HUES64 (cell line): Measurements from ENCODE around the gene POU6F1.

Experiments
- H3K27ac ChIP-seq: 2 replicates; pipeline ENCODE4 v1.7.0; 2013; ENCODE audit warnings: low read depth, low read length, inconsistent platforms
- H3K27me3 ChIP-seq: 2 replicates; pipeline ENCODE4 v1.6.1; 2013; ENCODE audit warnings: mild to moderate bottlenecking, low read length; ENCODE audit not compliant: insufficient read depth
- H3K36me3 ChIP-seq: 2 replicates; pipeline ENCODE4 v1.6.1; 2013; ENCODE audit warnings: mild to moderate bottlenecking, low read length; ENCODE audit not compliant: insufficient read depth
- H3K4me1 ChIP-seq: 2 replicates; pipeline ENCODE4 v1.6.1; 2013; ENCODE audit warnings: mild to moderate bottlenecking, low read length, moderate library complexity; ENCODE audit not compliant: insufficient read depth
- H3K4me3 ChIP-seq: 2 replicates; pipeline ENCODE4 v1.5.1; 2013; ENCODE audit warnings: mild to moderate bottlenecking, low read length, moderate library complexity
- H3K9ac ChIP-seq: 2 replicates; pipeline ENCODE4 v1.6.1; 2013; ENCODE audit warnings: mild to moderate bottlenecking, low read depth, low read length
- H3K9me3 ChIP-seq: 2 replicates; pipeline ENCODE4 v1.6.1; 2013; ENCODE audit warnings: low read depth, low read length; ENCODE audit not compliant: insufficient read depth
- WGBS: fragments of 150-250, 120-280 bp; methylation state at CpG from one replicate; pipeline ENCODE4 v1.1.7; 2013; ENCODE audit warnings: missing lambda C conversion rate; 5-methylcytosine and 5-hydroxymethylcytosine counted together

Gene POU6F1

GRCh38 chr12:51156245-51156765 is 61.6 kb downstream of the POU6F1 start:
- Histone ChIP-seq H3K4me1 (0 out of 2 replicates have a peak, but pooled peaks cover 5% of the 10 kb centered on the region), H3K9me3 (no peaks in the 10 kb centered on the region), H3K27me3 (no peaks in the 10 kb centered on the region), H3K9ac (no peak overlapping the region), H3K4me3 (no peak overlapping the region), H3K36me3 (no peaks in the 10 kb centered on the region), H3K27ac (no peak overlapping the region)
- 94% methylated on average over 2 of the region's 3 CpGs for WGBS

GRCh38 chr12:51152953-51153352 is 64.9 kb downstream of the POU6F1 start:
- H3K4me3 ChIP-seq = no peak overlapping the region
- WGBS = 100% methylated on average over 1 of the region's 1 CpG
- H3K36me3 ChIP-seq = no peaks in the 10 kb centered on the region
- H3K27ac ChIP-seq = no peak overlapping the region
- H3K27me3 ChIP-seq = no peaks in the 10 kb centered on the region
- no peaks in the 10 kb centered on the region for H3K9me3 ChIP-seq
- H3K9ac ChIP-seq = no peak overlapping the region
- H3K4me1 ChIP-seq = 0 out of 2 replicates have a peak, but pooled peaks cover 5% of the 10 kb centered on the region

- no peak overlapping the region for H3K4me3 ChIP-seq
- no peak overlapping the region for H3K27ac ChIP-seq
- no peaks in the 10 kb centered on the region for H3K36me3 ChIP-seq
- 67% methylated on average over 2 of the region's 3 CpGs for WGBS
- no peak overlapping the region for H3K9ac ChIP-seq
- H3K9me3 ChIP-seq = no peaks in the 10 kb centered on the region
- H3K4me1 ChIP-seq = no peaks in the 10 kb centered on the region
- H3K27me3 ChIP-seq = no peaks in the 10 kb centered on the region
Measured at GRCh38 chr12:51150777-51151176, 67.1 kb downstream of the POU6F1 start.

- Histone ChIP-seq H3K27me3 (no peaks in the 10 kb centered on the region), H3K4me1 (no peaks in the 10 kb centered on the region), H3K4me3 (no peak overlapping the region), H3K9ac (no peak overlapping the region), H3K27ac (no peak overlapping the region), H3K9me3 (no peaks in the 10 kb centered on the region), H3K36me3 (no peaks in the 10 kb centered on the region)
- WGBS = 89% methylated on average over 1 of the region's 1 CpG
Measured at GRCh38 chr12:51147309-51147708, 70.6 kb downstream of the POU6F1 start.

- H3K9ac ChIP-seq = no peak overlapping the region
- WGBS = 91% methylated on average over 3 of the region's 3 CpGs
- peaks cover 3% of the 10 kb centered on the region; the same call in 1 of the 2 replicates for H3K36me3 ChIP-seq
- no peak overlapping the region for H3K4me3 ChIP-seq
- no peaks in the 10 kb centered on the region for H3K27me3 ChIP-seq
- no peaks in the 10 kb centered on the region for H3K4me1 ChIP-seq
- no peaks in the 10 kb centered on the region for H3K9me3 ChIP-seq
- H3K27ac ChIP-seq = no peak overlapping the region
Measured at GRCh38 chr12:51139292-51139844, 78.5 kb downstream of the POU6F1 start.
